ENCODE data around the gene SF3B5.
"Not testable (repeated sequence)": the region's sequence is repeated elsewhere in the genome, so short reads cannot be mapped to it uniquely, and the experiment has no call there.

Gene SF3B5

GRCh38 chr6:144053601-144054000 is 41.8 kb downstream of the SF3B5 start:
- TF ChIP-seq, protein P1, sequence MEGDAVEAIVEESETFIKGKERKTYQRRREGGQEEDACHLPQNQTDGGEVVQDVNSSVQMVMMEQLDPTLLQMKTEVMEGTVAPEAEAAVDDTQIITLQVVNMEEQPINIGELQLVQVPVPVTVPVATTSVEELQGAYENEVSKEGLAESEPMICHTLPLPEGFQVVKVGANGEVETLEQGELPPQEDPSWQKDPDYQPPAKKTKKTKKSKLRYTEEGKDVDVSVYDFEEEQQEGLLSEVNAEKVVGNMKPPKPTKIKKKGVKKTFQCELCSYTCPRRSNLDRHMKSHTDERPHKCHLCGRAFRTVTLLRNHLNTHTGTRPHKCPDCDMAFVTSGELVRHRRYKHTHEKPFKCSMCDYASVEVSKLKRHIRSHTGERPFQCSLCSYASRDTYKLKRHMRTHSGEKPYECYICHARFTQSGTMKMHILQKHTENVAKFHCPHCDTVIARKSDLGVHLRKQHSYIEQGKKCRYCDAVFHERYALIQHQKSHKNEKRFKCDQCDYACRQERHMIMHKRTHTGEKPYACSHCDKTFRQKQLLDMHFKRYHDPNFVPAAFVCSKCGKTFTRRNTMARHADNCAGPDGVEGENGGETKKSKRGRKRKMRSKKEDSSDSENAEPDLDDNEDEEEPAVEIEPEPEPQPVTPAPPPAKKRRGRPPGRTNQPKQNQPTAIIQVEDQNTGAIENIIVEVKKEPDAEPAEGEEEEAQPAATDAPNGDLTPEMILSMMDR (IDR thresholded peaks at IDR 0.05; ENCODE audit: low read depth, low read length), result no peak
- no peak for DNase-seq (ENCODE audit: extremely low read depth, low read depth)

GRCh38 chr6:144052488-144052887 is 42.9 kb downstream of the SF3B5 start:
- no peak for DNase-seq (ENCODE audit: extremely low read depth, low read depth)
- TF ChIP-seq, protein P1 (IDR thresholded peaks at IDR 0.05; ENCODE audit: low read depth, low read length), result no peak

GRCh38 chr6:144049386-144049785 is 46.0 kb downstream of the SF3B5 start:
- TF ChIP-seq, protein P1 (IDR thresholded peaks at IDR 0.05; ENCODE audit: low read depth, low read length), result no peak
- no peak for DNase-seq (ENCODE audit: extremely low read depth, low read depth)

DNA sequence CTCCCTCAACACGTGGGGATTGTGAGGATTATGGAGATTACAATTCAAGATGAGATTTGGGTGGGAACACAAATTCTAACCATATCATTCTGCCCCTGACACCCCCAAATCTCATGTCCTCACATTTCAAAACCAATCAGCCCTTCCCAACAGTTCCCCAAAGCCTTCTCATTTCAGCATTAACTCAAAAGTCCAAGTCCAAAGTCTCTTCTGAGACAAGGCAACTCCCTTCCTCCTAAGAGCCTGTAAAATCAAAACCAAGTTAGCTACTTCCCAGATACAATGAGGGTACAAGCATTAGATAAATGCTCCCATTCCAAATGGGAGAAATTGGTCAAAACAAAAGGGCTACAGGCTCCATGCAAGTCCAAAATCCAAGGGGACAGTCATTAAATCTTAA is 47.7 kb downstream of the SF3B5 start:
- TF ChIP-seq, protein P1 (IDR thresholded peaks at IDR 0.05; ENCODE audit: low read depth, low read length), result no peak

DNA sequence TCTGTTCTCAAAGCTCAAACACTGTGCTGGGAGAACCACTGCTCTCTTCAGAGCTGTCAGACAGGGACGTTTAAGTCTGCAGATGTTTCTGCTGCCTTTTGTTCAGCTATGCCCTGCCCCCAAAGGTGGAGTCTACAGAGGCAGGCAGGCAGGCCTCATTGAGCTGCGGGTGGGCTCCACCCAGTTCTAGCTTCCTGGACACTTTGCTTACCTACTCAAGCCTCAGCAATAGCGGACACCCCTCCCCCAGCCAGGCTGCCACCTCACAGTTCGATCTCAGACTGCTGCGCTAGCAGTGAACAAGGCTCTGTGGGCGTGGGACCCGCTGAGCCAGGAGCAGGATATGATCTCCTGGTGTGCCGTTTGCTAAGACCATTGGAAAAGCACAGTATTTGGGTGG is 48.7 kb downstream of the SF3B5 start:
- DNase-seq (ENCODE audit: extremely low read depth, low read depth), result not testable (repeated sequence)

More for the DNA sequence above, 47.7 kb downstream of the SF3B5 start:
- no peak for DNase-seq (ENCODE audit: extremely low read depth, low read depth)

- not testable (repeated sequence) for DNase-seq (ENCODE audit: extremely low read depth, low read depth)
Measured at GRCh38 chr6:144044989-144045388, 50.4 kb downstream of the SF3B5 start.
